ENCODE results near the gene CD33.

CD33 gene

GRCh38 chr19:51224163-51224641, 678 bp upstream of the CD33 start:
- Histone ChIP-seq H3K4me1 (ENCODE audit: control insufficient read depth in 1 of 2, insufficient read depth in 1 of 2, low read depth in 1 of 2, low read length in 1 of 2) (peaks cover 35 to 49% of the 10 kb centered on the region in 2 experiments), H3K9me3 (no peaks in the 10 kb centered on the region), H3K27ac (peak overlapping the region; percentile 82), H3K36me3 (no peaks in the 10 kb centered on the region), H3K27me3 (no peaks in the 10 kb centered on the region), H3K4me3 (ENCODE audit: low read depth in 1 of 2, low read length in 1 of 2) (peak overlapping the region in 1 of 2 experiments; percentile 64)
- TF ChIP-seq CTCF (IDR thresholded peaks at IDR 0.05) = no peak

GRCh38 chr19:51226067-51226466, 1.2 kb downstream of the CD33 start:
- no peaks in the 10 kb centered on the region for H3K27me3 ChIP-seq
- peaks cover 4% of the 10 kb centered on the region for H3K36me3 ChIP-seq
- peak overlapping the region; percentile 82 for H3K27ac ChIP-seq
- peak overlapping the region; percentile 54 to 64 for H3K4me3 ChIP-seq (ENCODE audit: low read depth in 1 of 2, low read length in 1 of 2)
- no peaks in the 10 kb centered on the region for H3K9me3 ChIP-seq
- peaks cover 35 to 49% of the 10 kb centered on the region in 2 experiments for H3K4me1 ChIP-seq (ENCODE audit: control insufficient read depth in 1 of 2, insufficient read depth in 1 of 2, low read depth in 1 of 2, low read length in 1 of 2)
- no peak for TF ChIP-seq CTCF (IDR thresholded peaks at IDR 0.05)

- no peaks in the 10 kb centered on the region for H3K9me3 ChIP-seq
- H3K27me3 ChIP-seq = no peaks in the 10 kb centered on the region
- no peak overlapping the region for H3K27ac ChIP-seq
- no peak overlapping the region for H3K4me3 ChIP-seq (ENCODE audit: low read depth in 1 of 2, low read length in 1 of 2)
- H3K36me3 ChIP-seq = peaks cover 5% of the 10 kb centered on the region
- TF ChIP-seq CTCF (IDR thresholded peaks at IDR 0.05) = no peak
- peaks cover 35 to 49% of the 10 kb centered on the region in 2 experiments for H3K4me1 ChIP-seq (ENCODE audit: control insufficient read depth in 1 of 2, insufficient read depth in 1 of 2, low read depth in 1 of 2, low read length in 1 of 2)
Observed at GRCh38 chr19:51227326-51227725, 2.4 kb downstream of the CD33 start.

- no peak overlapping the region for H3K27ac ChIP-seq
- H3K27me3 ChIP-seq = no peaks in the 10 kb centered on the region
- no peak for TF ChIP-seq CTCF (IDR thresholded peaks at IDR 0.05)
- peaks cover 35 to 49% of the 10 kb centered on the region in 2 experiments for H3K4me1 ChIP-seq (ENCODE audit: control insufficient read depth in 1 of 2, insufficient read depth in 1 of 2, low read depth in 1 of 2, low read length in 1 of 2)
- H3K36me3 ChIP-seq = peaks cover 8% of the 10 kb centered on the region
- H3K9me3 ChIP-seq = no peaks in the 10 kb centered on the region
- no peak overlapping the region for H3K4me3 ChIP-seq (ENCODE audit: low read depth in 1 of 2, low read length in 1 of 2)
Observed at GRCh38 chr19:51227966-51228365, 3.1 kb downstream of the CD33 start.

GRCh38 chr19:51240866-51241265, 16.0 kb downstream of the CD33 start:
- Histone ChIP-seq H3K4me3 (ENCODE audit: low read depth in 1 of 2, low read length in 1 of 2) (no peak overlapping the region), H3K27me3 (no peaks in the 10 kb centered on the region), H3K27ac (no peak overlapping the region), H3K36me3 (peaks cover 54% of the 10 kb centered on the region), H3K9me3 (no peaks in the 10 kb centered on the region), H3K4me1 (ENCODE audit: control insufficient read depth in 1 of 2, insufficient read depth in 1 of 2, low read depth in 1 of 2, low read length in 1 of 2) (peaks cover 26 to 38% of the 10 kb centered on the region in 2 experiments)
- TF ChIP-seq CTCF (IDR thresholded peaks at IDR 0.05) = no peak
